SU-DHL-6 (cell line): ENCODE data around the gene OR2M4.

Experiments used
- H2AFZ ChIP-seq: fragments of 200-600 bp; sonication (generic); 2 replicates; pipeline ENCODE4 v1.6.1; 2014; ENCODE audit warnings: low read depth, mild to moderate bottlenecking, moderate library complexity, mixed read lengths, antibody characterized with exemption, low read length; ENCODE audit not compliant: severe bottlenecking
- H3F3A ChIP-seq: fragments of 200-600 bp; shearing (Covaris generic); 2 replicates; pipeline ENCODE4 v1.6.0; 2016; ENCODE audit warnings: antibody characterized with exemption, mild to moderate bottlenecking; ENCODE audit not compliant: insufficient read depth
- H3K27ac ChIP-seq: fragments of 200-600 bp; sonication (generic); 2 replicates; pipeline ENCODE4 v1.5.1; 2016; ENCODE audit warnings: low read depth, mild to moderate bottlenecking, low read length, moderate library complexity, mixed read lengths
- H3K27me3 ChIP-seq: fragments of 200-600 bp; sonication (generic), shearing (Covaris generic); 2 replicates; pipeline ENCODE4 v1.6.0; 2014; ENCODE audit warnings: mild to moderate bottlenecking, low read length
- H3K36me3 ChIP-seq: fragments of 200-600 bp; sonication (generic); 2 replicates; pipeline ENCODE4 v1.6.1; 2014; ENCODE audit warnings: mild to moderate bottlenecking, low read length, mixed read lengths
- H3K4me2 ChIP-seq: fragments of 300-600, 200-600 bp; shearing (Covaris generic), sonication (generic); 2 replicates; pipeline ENCODE4 v1.6.0; 2014; ENCODE audit warnings: low read length, low read depth, mild to moderate bottlenecking; ENCODE audit not compliant: poor library complexity, severe bottlenecking
- H3K4me3 ChIP-seq: fragments of 200-600 bp; sonication (generic); 2 replicates; pipeline ENCODE4 v1.5.1; 2014; ENCODE audit warnings: antibody characterized with exemption, low read length, mild to moderate bottlenecking, mixed read lengths; ENCODE audit not compliant: insufficient read depth, poor library complexity, severe bottlenecking
- H3K79me2 ChIP-seq: fragments of 200-600 bp; sonication (generic); 2 replicates; pipeline ENCODE4 v1.6.1; 2014; ENCODE audit warnings: mild to moderate bottlenecking, low read length, moderate library complexity; ENCODE audit not compliant: insufficient read depth
- H3K9ac ChIP-seq: fragments of 200-600 bp; sonication (generic); 2 replicates; pipeline ENCODE4 v1.7.0; 2014; ENCODE audit warnings: mild to moderate bottlenecking, low read length
- H3K9me2 ChIP-seq: fragments of 200-600 bp; sonication (generic); replicated peaks from 2 replicates; pipeline ENCODE4 v1.6.1; 2014; ENCODE audit warnings: low read length; ENCODE audit not compliant: insufficient read depth
- H3K9me3 ChIP-seq: fragments of 200-600 bp; sonication (generic); 2 replicates; pipeline ENCODE4 v1.6.1; 2014; ENCODE audit warnings: low read length, mixed read lengths; ENCODE audit not compliant: insufficient read depth
- H4K20me1 ChIP-seq: fragments of 200-600 bp; sonication (generic); 2 replicates; pipeline ENCODE4 v1.6.1; 2014; ENCODE audit warnings: low read depth, mild to moderate bottlenecking, antibody characterized with exemption, low read length, moderate library complexity, mixed read lengths
- CTCF ChIP-seq: fragments of 200-600 bp; sonication (generic); IDR thresholded peaks from one replicate; pipeline ENCODE4 v1.5.1; 2017; ENCODE audit warnings: antibody characterized with exemption, mild to moderate bottlenecking, low read length, moderate library complexity; ENCODE audit not compliant: insufficient read depth, poor library complexity, severe bottlenecking
- EZH2phosphoT487 ChIP-seq: fragments of 200-600 bp; sonication (generic), shearing (Covaris generic); conservative IDR thresholded peaks from 2 replicates; pipeline ENCODE4 v1.6.1; 2018; ENCODE audit warnings: mild to moderate bottlenecking, antibody characterized with exemption, low read length, moderate library complexity, mixed read lengths

The OR2M4 gene

GRCh38 chr1:248231117-248231516 lies at the start of gene OR2M4:
TSS of gene OR2M4 (plus strand) at chr1:248231417. CDS start at chr1:248238929, 7,512 bp downstream.
- no peaks in the 10 kb centered on the region for H3K36me3 ChIP-seq
- H3K27ac ChIP-seq, result no peak within 1 kb of the TSS
- no peak within 1 kb of the TSS for H3K4me3 ChIP-seq
- H3K27me3 ChIP-seq, result no peaks in the 10 kb centered on the region
- H3K79me2 ChIP-seq, result no peaks in the 10 kb centered on the region
- H2AFZ ChIP-seq, result no peak within 1 kb of the TSS
- TF ChIP-seq CTCF (no peak), EZH2phosphoT487 (no peak)
- no peaks in the 10 kb centered on the region for H3F3A ChIP-seq
- H3K4me2 ChIP-seq, result no peak within 1 kb of the TSS
- H3K9ac ChIP-seq, result no peak within 1 kb of the TSS
- no peaks in the 10 kb centered on the region for H3K9me3 ChIP-seq
- H4K20me1 ChIP-seq, result no peaks in the 10 kb centered on the region
- H3K9me2 ChIP-seq, result no peaks in the 10 kb centered on the region

GRCh38 chr1:248183996-248184395 lies 47.2 kb upstream of the OR2M4 start:
- H4K20me1 ChIP-seq, result no peaks in the 10 kb centered on the region
- H3K9me3 ChIP-seq, result no peaks in the 10 kb centered on the region
- no peaks in the 10 kb centered on the region for H3F3A ChIP-seq
- no peaks in the 10 kb centered on the region for H3K27me3 ChIP-seq
- no peaks in the 10 kb centered on the region for H3K36me3 ChIP-seq
- no peak overlapping the region for H3K27ac ChIP-seq
- no peak overlapping the region for H3K4me2 ChIP-seq
- TF ChIP-seq EZH2phosphoT487, result no peak
- no peak for TF ChIP-seq CTCF
- H2AFZ ChIP-seq, result no peak overlapping the region
- H3K79me2 ChIP-seq, result no peaks in the 10 kb centered on the region
- no peak overlapping the region for H3K9ac ChIP-seq
- no peaks in the 10 kb centered on the region for H3K9me2 ChIP-seq
- H3K4me3 ChIP-seq, result no peak overlapping the region

GRCh38 chr1:248187363-248187762 lies 43.9 kb upstream of the OR2M4 start:
- TF ChIP-seq CTCF (no peak), EZH2phosphoT487 (no peak)
- Histone ChIP-seq H3K9me2 (no peaks in the 10 kb centered on the region), H3F3A (no peaks in the 10 kb centered on the region), H3K79me2 (no peaks in the 10 kb centered on the region), H3K9me3 (no peaks in the 10 kb centered on the region), H2AFZ (no peak overlapping the region), H3K4me3 (no peak overlapping the region), H3K4me2 (no peak overlapping the region), H3K27me3 (no peaks in the 10 kb centered on the region), H3K9ac (no peak overlapping the region), H3K36me3 (no peaks in the 10 kb centered on the region), H3K27ac (no peak overlapping the region), H4K20me1 (no peaks in the 10 kb centered on the region)
